ENCODE measurements around the gene CLSTN1. TPM values are rescaled to one million over a fixed set of nuclear protein-coding genes. Genes with fewer than 3 reads are reported as not detected.

CLSTN1 gene
- total and polyA plus RNA-seq, 4 donors: 3.1 to 13.4 (median 8.8) TPM

DNA sequence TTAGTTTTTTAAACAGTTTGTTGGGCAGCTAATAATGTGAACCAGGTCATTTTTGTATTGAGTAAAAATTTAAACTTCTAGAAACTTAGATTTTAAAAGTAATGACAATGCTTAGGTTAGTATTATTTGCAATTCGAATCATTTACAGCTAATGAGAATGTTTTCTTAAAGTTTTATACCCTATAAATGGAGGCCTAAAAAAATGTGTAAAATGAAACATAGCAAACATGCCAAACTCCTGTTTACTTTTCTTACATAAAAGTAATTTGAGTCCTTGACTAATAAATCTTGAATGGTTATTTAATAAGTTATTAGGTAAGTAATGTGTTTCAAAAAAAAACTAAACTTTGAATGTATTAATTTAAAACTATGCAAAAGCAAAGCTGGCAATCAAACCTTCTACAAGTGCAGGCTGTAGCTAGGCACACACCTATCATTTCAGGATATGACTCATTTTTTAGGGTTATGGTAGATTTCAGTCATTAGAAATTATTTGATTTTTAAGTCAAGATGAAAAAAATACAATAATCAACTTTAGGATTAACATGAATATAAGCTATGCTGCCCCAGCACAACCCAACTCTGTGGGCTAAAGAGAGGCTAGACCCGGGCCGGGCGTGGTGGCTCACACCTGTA, 41.5 kb downstream of the CLSTN1 start:
- Histone ChIP-seq H3K9me3 (ENCODE audit: control insufficient read depth in 4 of 4, low read length in 3 of 4) (no peaks in the 10 kb centered on the region), H3K27ac (ENCODE audit: low read depth in 1 of 2, low read length in 2 of 2) (no peak overlapping the region), H3K4me3 (ENCODE audit: low read depth in 1 of 3, low read length in 3 of 3) (no peak overlapping the region), H3K9ac (ENCODE audit: low read depth in 1 of 2, low read length in 2 of 2) (no peak overlapping the region), H3K36me3 (ENCODE audit: control insufficient read depth in 4 of 4, insufficient read depth in 3 of 4, low read depth in 1 of 4, low read length in 3 of 4) (no peaks in the 10 kb centered on the region), H3K27me3 (ENCODE audit: control insufficient read depth in 4 of 4, insufficient read depth in 4 of 4, low read length in 3 of 4) (no peaks in the 10 kb centered on the region), H3K4me1 (ENCODE audit: control insufficient read depth in 4 of 4, insufficient read depth in 4 of 4, low read length in 3 of 4) (no peaks in the 10 kb centered on the region)
- 93% methylated on average over 4 of the region's 4 CpGs for WGBS
- no peak for DNase-seq (ENCODE audit: low spot score)
- TF ChIP-seq FOXA2 (IDR thresholded peaks at IDR 0.05) (no peak), YY1 (IDR thresholded peaks at IDR 0.05) (no peak), HNF4G (IDR thresholded peaks at IDR 0.05) (no peak), NR2F2 (IDR thresholded peaks at IDR 0.05) (no peak), FOXA1 (IDR thresholded peaks at IDR 0.05) (no peak), RAD21 (IDR thresholded peaks at IDR 0.05) (no peak), TAF1 (conservative IDR thresholded peaks at IDR 0.05) (no peak), MAX (IDR thresholded peaks at IDR 0.05) (no peak), RXRA (IDR thresholded peaks at IDR 0.05) (no peak), SP1 (IDR thresholded peaks at IDR 0.05) (no peak), JUND (IDR thresholded peaks at IDR 0.05) (no peak), EGR1 (IDR thresholded peaks at IDR 0.05; ENCODE audit: low read depth in 2 of 2) (no peak), ATF3 (IDR thresholded peaks at IDR 0.05) (no peak)
- TF ChIP-seq, protein P1, sequence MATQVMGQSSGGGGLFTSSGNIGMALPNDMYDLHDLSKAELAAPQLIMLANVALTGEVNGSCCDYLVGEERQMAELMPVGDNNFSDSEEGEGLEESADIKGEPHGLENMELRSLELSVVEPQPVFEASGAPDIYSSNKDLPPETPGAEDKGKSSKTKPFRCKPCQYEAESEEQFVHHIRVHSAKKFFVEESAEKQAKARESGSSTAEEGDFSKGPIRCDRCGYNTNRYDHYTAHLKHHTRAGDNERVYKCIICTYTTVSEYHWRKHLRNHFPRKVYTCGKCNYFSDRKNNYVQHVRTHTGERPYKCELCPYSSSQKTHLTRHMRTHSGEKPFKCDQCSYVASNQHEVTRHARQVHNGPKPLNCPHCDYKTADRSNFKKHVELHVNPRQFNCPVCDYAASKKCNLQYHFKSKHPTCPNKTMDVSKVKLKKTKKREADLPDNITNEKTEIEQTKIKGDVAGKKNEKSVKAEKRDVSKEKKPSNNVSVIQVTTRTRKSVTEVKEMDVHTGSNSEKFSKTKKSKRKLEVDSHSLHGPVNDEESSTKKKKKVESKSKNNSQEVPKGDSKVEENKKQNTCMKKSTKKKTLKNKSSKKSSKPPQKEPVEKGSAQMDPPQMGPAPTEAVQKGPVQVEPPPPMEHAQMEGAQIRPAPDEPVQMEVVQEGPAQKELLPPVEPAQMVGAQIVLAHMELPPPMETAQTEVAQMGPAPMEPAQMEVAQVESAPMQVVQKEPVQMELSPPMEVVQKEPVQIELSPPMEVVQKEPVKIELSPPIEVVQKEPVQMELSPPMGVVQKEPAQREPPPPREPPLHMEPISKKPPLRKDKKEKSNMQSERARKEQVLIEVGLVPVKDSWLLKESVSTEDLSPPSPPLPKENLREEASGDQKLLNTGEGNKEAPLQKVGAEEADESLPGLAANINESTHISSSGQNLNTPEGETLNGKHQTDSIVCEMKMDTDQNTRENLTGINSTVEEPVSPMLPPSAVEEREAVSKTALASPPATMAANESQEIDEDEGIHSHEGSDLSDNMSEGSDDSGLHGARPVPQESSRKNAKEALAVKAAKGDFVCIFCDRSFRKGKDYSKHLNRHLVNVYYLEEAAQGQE (IDR thresholded peaks at IDR 0.05): no peak
- TF ChIP-seq, protein P2, sequence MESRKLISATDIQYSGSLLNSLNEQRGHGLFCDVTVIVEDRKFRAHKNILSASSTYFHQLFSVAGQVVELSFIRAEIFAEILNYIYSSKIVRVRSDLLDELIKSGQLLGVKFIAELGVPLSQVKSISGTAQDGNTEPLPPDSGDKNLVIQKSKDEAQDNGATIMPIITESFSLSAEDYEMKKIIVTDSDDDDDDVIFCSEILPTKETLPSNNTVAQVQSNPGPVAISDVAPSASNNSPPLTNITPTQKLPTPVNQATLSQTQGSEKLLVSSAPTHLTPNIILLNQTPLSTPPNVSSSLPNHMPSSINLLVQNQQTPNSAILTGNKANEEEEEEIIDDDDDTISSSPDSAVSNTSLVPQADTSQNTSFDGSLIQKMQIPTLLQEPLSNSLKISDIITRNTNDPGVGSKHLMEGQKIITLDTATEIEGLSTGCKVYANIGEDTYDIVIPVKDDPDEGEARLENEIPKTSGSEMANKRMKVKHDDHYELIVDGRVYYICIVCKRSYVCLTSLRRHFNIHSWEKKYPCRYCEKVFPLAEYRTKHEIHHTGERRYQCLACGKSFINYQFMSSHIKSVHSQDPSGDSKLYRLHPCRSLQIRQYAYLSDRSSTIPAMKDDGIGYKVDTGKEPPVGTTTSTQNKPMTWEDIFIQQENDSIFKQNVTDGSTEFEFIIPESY (IDR thresholded peaks at IDR 0.05): no peak

DNA sequence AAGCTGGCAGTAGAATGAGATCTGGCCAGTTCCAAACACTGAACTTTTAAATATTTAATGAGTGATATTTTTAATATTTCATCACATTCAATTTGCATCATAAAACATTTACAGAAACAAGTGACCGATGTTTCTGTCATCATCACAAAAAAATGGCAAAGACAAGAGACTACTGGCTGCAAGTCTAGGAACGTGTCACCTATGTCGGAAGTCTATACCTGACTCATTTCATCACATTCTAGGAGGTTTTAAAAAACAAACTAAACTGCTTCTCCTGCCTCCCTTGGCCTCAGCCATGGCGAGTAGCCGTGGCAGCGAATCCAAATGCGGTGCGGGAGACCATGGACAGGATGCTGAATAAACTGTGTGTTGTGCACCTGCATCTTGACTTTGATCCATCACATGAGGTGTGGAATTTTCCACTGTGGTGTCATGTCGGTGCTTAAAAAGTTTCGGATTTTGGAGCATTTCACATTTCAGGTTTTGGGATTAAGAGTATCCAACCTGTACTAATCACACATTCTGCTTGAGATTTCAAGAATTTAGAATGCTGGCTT, 43.1 kb downstream of the CLSTN1 start:
- Histone ChIP-seq H3K9me3 (ENCODE audit: control insufficient read depth in 4 of 4, low read length in 3 of 4) (no peaks in the 10 kb centered on the region), H3K27ac (ENCODE audit: low read depth in 1 of 2, low read length in 2 of 2) (no peak overlapping the region), H3K4me3 (ENCODE audit: low read depth in 1 of 3, low read length in 3 of 3) (no peak overlapping the region), H3K9ac (ENCODE audit: low read depth in 1 of 2, low read length in 2 of 2) (no peak overlapping the region), H3K27me3 (ENCODE audit: control insufficient read depth in 4 of 4, insufficient read depth in 4 of 4, low read length in 3 of 4) (no peaks in the 10 kb centered on the region), H3K36me3 (ENCODE audit: control insufficient read depth in 4 of 4, insufficient read depth in 3 of 4, low read depth in 1 of 4, low read length in 3 of 4) (no peaks in the 10 kb centered on the region), H3K4me1 (ENCODE audit: control insufficient read depth in 4 of 4, insufficient read depth in 4 of 4, low read length in 3 of 4) (no peaks in the 10 kb centered on the region)
- TF ChIP-seq NR2F2 (IDR thresholded peaks at IDR 0.05): no peak
- no peak for TF ChIP-seq SP1 (IDR thresholded peaks at IDR 0.05)
- DNase-seq (ENCODE audit: low spot score): no peak
- WGBS: 96% methylated on average over 10 of the region's 10 CpGs

All from liver (tissue), 9 donors.